Activated T-helper 9 cell treated with anti-CD3 and anti-CD28 coated beads, Interleukin-2, amount 50 U/mL, for 16 hours (primary cell): ENCODE results near the gene GAL.

Source experiments
- DNase-seq: peaks from one replicate; pipeline ENCODE4 v3.0.0-alpha.2; 2020; ENCODE audit warnings: low read depth

GAL gene

GRCh38 chr11:68658661-68659060 lies 25.7 kb upstream of the GAL start:
- no peak for DNase-seq

GRCh38 chr11:68659158-68659921 lies 25.0 kb upstream of the GAL start:
- DNase-seq = no peak

- DNase-seq = no peak
Measured at GRCh38 chr11:68660066-68660810, 24.1 kb upstream of the GAL start.

- no peak for DNase-seq
Measured at GRCh38 chr11:68661014-68661413, 23.3 kb upstream of the GAL start.

GRCh38 chr11:68661697-68662603 lies 22.4 kb upstream of the GAL start:
- DNase-seq = no peak

GRCh38 chr11:68663482-68664010 lies 20.8 kb upstream of the GAL start:
- DNase-seq = no peak

- no peak for DNase-seq
Measured at GRCh38 chr11:68664141-68664540, 20.2 kb upstream of the GAL start.

- DNase-seq = no peak
Measured at GRCh38 chr11:68664906-68665305, 19.4 kb upstream of the GAL start.

- DNase-seq = no peak
Measured at GRCh38 chr11:68665436-68665835, 18.9 kb upstream of the GAL start.

- no peak for DNase-seq
Measured at GRCh38 chr11:68666849-68667248, 17.5 kb upstream of the GAL start.

GRCh38 chr11:68667511-68668500 lies 16.5 kb upstream of the GAL start:
- DNase-seq = no peak

GRCh38 chr11:68669301-68670090 lies 14.8 kb upstream of the GAL start:
- DNase-seq = no peak

GRCh38 chr11:68670208-68670992 lies 13.9 kb upstream of the GAL start:
- DNase-seq = no peak

GRCh38 chr11:68673306-68673945 lies 10.9 kb upstream of the GAL start:
- DNase-seq = no peak

- no peak for DNase-seq
Measured at GRCh38 chr11:68673991-68674390, 10.4 kb upstream of the GAL start.

GRCh38 chr11:68674461-68674860 lies 9.9 kb upstream of the GAL start:
- no peak for DNase-seq

GRCh38 chr11:68677432-68677831 lies 6.9 kb upstream of the GAL start:
- no peak for DNase-seq

GRCh38 chr11:68678031-68678441 lies 6.3 kb upstream of the GAL start:
- no peak for DNase-seq
